Gastroesophageal sphincter (tissue), 4 donors: ENCODE data around the gene CCDC3. TPM values are rescaled to one million over a fixed set of nuclear protein-coding genes. Genes with fewer than 3 reads are reported as not detected.
A peak's percentile ranks its signal among the peaks of the same experiment; 100 is the strongest.

ENCODE experiments used
- ATAC-seq: fragments of 150-250 bp; one replicate; pipeline ENCODE4 v1.9.1; 2016; ENCODE audit warnings: mild to moderate bottlenecking, moderate library complexity
- H3K27ac ChIP-seq, 4 donors: fragments of 200-600 bp; sonication (generic) in 3 of 4; 1 replicate in 3 of 4; 2 replicates in 1 of 4; pipeline ENCODE4 v1.5.1; 2016 to 2019
- H3K27me3 ChIP-seq: fragments of 200-600 bp; sonication (generic); one replicate; pipeline ENCODE4 v1.5.1; 2019
- H3K36me3 ChIP-seq, 2 donors: fragments of 200-600 bp; sonication (generic); one replicate each; pipeline ENCODE4 v1.5.1; 2019; ENCODE audit warnings: control low read depth in 1 of 2
- H3K4me1 ChIP-seq, 3 donors: fragments of 200-600 bp; sonication (generic); 1 replicate in 2 of 3; 2 replicates in 1 of 3; pipeline ENCODE4 v1.5.1; 2016 to 2019; ENCODE audit warnings: control low read depth in 2 of 3
- H3K4me3 ChIP-seq, 2 donors: fragments of 200-600 bp; sonication (generic); one replicate each; pipeline ENCODE4 v1.5.1; 2019; ENCODE audit warnings: mild to moderate bottlenecking in 1 of 2, moderate library complexity in 1 of 2
- H3K9me3 ChIP-seq, 3 donors: fragments of 200-600 bp; sonication (generic); one replicate each; pipeline ENCODE4 v1.5.1; 2017 to 2019; ENCODE audit warnings: control low read depth in 2 of 3
- CTCF ChIP-seq, 4 experiments: fragments of 200-600 bp in 2 of 4; fragments of 450-650 bp in 2 of 4; sonication (generic) in 1 of 4; IDR thresholded peaks; one replicate each; pipeline ENCODE4 v1.5.1; 2017 to 2019; ENCODE audit warnings: antibody characterized with exemption in 4 of 4, mild to moderate bottlenecking in 2 of 4, moderate library complexity in 2 of 4
- EP300 ChIP-seq: sonication (generic); formaldehyde crosslinking; IDR thresholded peaks from one replicate; pipeline ENCODE4 v1.6.1; 2017; ENCODE audit warnings: antibody characterized with exemption, mild to moderate bottlenecking
- POLR2A ChIP-seq, 2 donors: fragments of 450-650 bp; IDR thresholded peaks; one replicate each; pipeline ENCODE4 v1.6.1; 2017; ENCODE audit warnings: antibody characterized with exemption in 2 of 2, mild to moderate bottlenecking in 2 of 2, moderate library complexity in 1 of 2
- POLR2AphosphoS5 ChIP-seq: sonication (generic); formaldehyde crosslinking; IDR thresholded peaks from one replicate; pipeline ENCODE4 v1.6.1; 2017; ENCODE audit warnings: antibody characterized with exemption
- WGBS, 2 donors: methylation state at CpG; one replicate each; pipeline ENCODE4 v1.1.5; 2018; ENCODE audit warnings: low coverage in 1 of 2; 5-methylcytosine and 5-hydroxymethylcytosine counted together
- total RNA-seq, 4 donors: library from RNA; depleted of rRNA; stranded (reverse); fragments of >200 nt; gene quantifications; one replicate each; pipeline ENCODE4 v1.1.0, GENCODE V29; 2016

Gene CCDC3
- 10 to 100 TPM; 12.2 to 66.1 (median 16.0) TPM for total RNA-seq

GRCh38 chr10:13001041-13001886 lies at the start of gene CCDC3:
Gene CCDC3, minus strand, starts transcription at chr10:13001713. Its CDS starts 143 bp downstream, at chr10:13001570.
- Histone ChIP-seq H3K9me3 (no peaks in the 10 kb centered on the region), H3K4me3 (peak within 1 kb of the TSS; percentile 53 to 57), H3K27me3 (peaks cover 26% of the 10 kb centered on the region), H3K27ac (peak within 1 kb of the TSS in 3 of 4 donors; percentile 11 to 68 (median 38)), H3K4me1 (peaks cover 0 to 26% (median 0%) of the 10 kb centered on the region in 3 donors), H3K36me3 (no peaks in the 10 kb centered on the region)
- 0 to 10% methylated on average over 5 to 7 of the region's 93 CpGs for WGBS, 2 donors
- ATAC-seq: peak; percentile 68
- TF ChIP-seq EP300: no peak
- no peak for TF ChIP-seq POLR2AphosphoS5
- no peak for TF ChIP-seq CTCF (IDR thresholded peaks at IDR 0.05)
- no peak for TF ChIP-seq POLR2A (IDR thresholded peaks at IDR 0.05)

- Histone ChIP-seq H3K27me3 (peaks cover 7% of the 10 kb centered on the region), H3K27ac (no peak overlapping the region), H3K9me3 (no peaks in the 10 kb centered on the region), H3K4me1 (no peaks in the 10 kb centered on the region), H3K4me3 (no peak overlapping the region), H3K36me3 (no peaks in the 10 kb centered on the region)
- no peak for TF ChIP-seq EP300
- no peak for TF ChIP-seq CTCF (IDR thresholded peaks at IDR 0.05)
- TF ChIP-seq POLR2AphosphoS5: no peak
- no peak for TF ChIP-seq POLR2A (IDR thresholded peaks at IDR 0.05)
- no peak for ATAC-seq
- WGBS, 2 donors: 66 to 83% methylated on average over 1 to 7 of the region's 7 CpGs
These were observed 49.7 kb upstream of the CCDC3 start for GRCh38 chr10:13051126-13051694.

- Histone ChIP-seq H3K27me3 (peaks cover 7% of the 10 kb centered on the region), H3K4me1 (no peaks in the 10 kb centered on the region), H3K27ac (no peak overlapping the region), H3K9me3 (no peaks in the 10 kb centered on the region), H3K4me3 (no peak overlapping the region), H3K36me3 (no peaks in the 10 kb centered on the region)
- ATAC-seq: no peak
- 46 to 54% methylated on average over 3 to 5 of the region's 6 CpGs for WGBS, 2 donors
- no peak for TF ChIP-seq POLR2AphosphoS5
These were observed 48.4 kb upstream of the CCDC3 start for GRCh38 chr10:13049774-13050420.

- WGBS, 2 donors: 50 to 61% methylated on average over 3 of the region's 3 CpGs
- Histone ChIP-seq H3K36me3 (no peaks in the 10 kb centered on the region), H3K27me3 (peaks cover 7% of the 10 kb centered on the region), H3K27ac (no peak overlapping the region), H3K4me3 (no peak overlapping the region), H3K4me1 (no peaks in the 10 kb centered on the region), H3K9me3 (no peaks in the 10 kb centered on the region)
- peak; percentile 43 for ATAC-seq
- TF ChIP-seq POLR2AphosphoS5 (no peak), POLR2A (IDR thresholded peaks at IDR 0.05) (no peak), CTCF (IDR thresholded peaks at IDR 0.05) (no peak), EP300 (no peak)
These were observed 47.2 kb upstream of the CCDC3 start for GRCh38 chr10:13048762-13049161.

GRCh38 chr10:13047529-13048206 lies 46.2 kb upstream of the CCDC3 start:
- 70 to 76% methylated on average over 9 of the region's 12 CpGs for WGBS, 2 donors
- H3K27ac ChIP-seq: no peak overlapping the region
- no peaks in the 10 kb centered on the region for H3K36me3 ChIP-seq
- ATAC-seq: no peak
- TF ChIP-seq CTCF (IDR thresholded peaks at IDR 0.05): no peak
- no peak for TF ChIP-seq POLR2AphosphoS5
- no peak for TF ChIP-seq EP300
- TF ChIP-seq POLR2A (IDR thresholded peaks at IDR 0.05): no peak
- H3K27me3 ChIP-seq: peaks cover 7% of the 10 kb centered on the region
- no peaks in the 10 kb centered on the region for H3K9me3 ChIP-seq
- no peaks in the 10 kb centered on the region for H3K4me1 ChIP-seq
- no peak overlapping the region for H3K4me3 ChIP-seq
